Spleen (tissue), 11 donors: Measurements from ENCODE around the gene OGFOD3. TPM values are rescaled to one million over a fixed set of nuclear protein-coding genes. Genes with fewer than 3 reads are reported as not detected.

Experiments
- DNase-seq: peaks from one replicate; pipeline ENCODE4 v3.0.0-alpha.2; 2020
- H3K27ac ChIP-seq, 8 donors: fragments of 200-600 bp; sonication (generic) in 7 of 8; 1 replicate in 4 of 8; 2 replicates in 4 of 8; pipeline versions ENCODE4 v1.5.0 to v1.8.0; 2016 to 2021; ENCODE audit warnings: inconsistent platforms in 4 of 8, mild to moderate bottlenecking in 4 of 8, moderate library complexity in 1 of 8
- H3K27me3 ChIP-seq, 7 donors: fragments of 200-600 bp; sonication (generic) in 6 of 7; replicated peaks in 1 of 7; 1 replicate in 4 of 7; 2 replicates in 3 of 7; pipeline versions ENCODE4 v1.5.0 to v1.8.0; 2016 to 2021; ENCODE audit warnings: inconsistent platforms in 3 of 7, mild to moderate bottlenecking in 1 of 7
- H3K36me3 ChIP-seq, 6 donors: fragments of 200-600 bp; sonication (generic) in 5 of 6; 1 replicate in 4 of 6; 2 replicates in 2 of 6; pipeline versions ENCODE4 v1.5.0 to v1.8.0; 2016 to 2021; ENCODE audit warnings: inconsistent platforms in 2 of 6
- H3K4me1 ChIP-seq, 6 donors: fragments of 200-600 bp; sonication (generic) in 5 of 6; 1 replicate in 3 of 6; 2 replicates in 3 of 6; pipeline versions ENCODE4 v1.5.0 to v1.8.0; 2016 to 2021; ENCODE audit warnings: inconsistent platforms in 3 of 6
- H3K4me3 ChIP-seq, 8 donors: fragments of 200-600 bp; sonication (generic) in 7 of 8; 1 replicate in 4 of 8; 2 replicates in 4 of 8; pipeline versions ENCODE4 v1.5.0 to v1.8.0; 2016 to 2021; ENCODE audit warnings: inconsistent platforms in 4 of 8, mild to moderate bottlenecking in 4 of 8, moderate library complexity in 2 of 8
- H3K9me3 ChIP-seq, 8 donors: fragments of 200-600 bp; sonication (generic) in 7 of 8; 1 replicate in 4 of 8; 2 replicates in 4 of 8; pipeline versions ENCODE4 v1.5.0 to v1.8.0; 2016 to 2021; ENCODE audit warnings: inconsistent platforms in 4 of 8
- CTCF ChIP-seq, 11 experiments: fragments of 200-600 bp in 7 of 11; fragments of 450-650 bp in 4 of 11; sonication (generic) in 4 of 11; IDR thresholded peaks in 8 of 11; conservative IDR thresholded peaks in 3 of 11; 1 replicate in 7 of 11; 2 replicates in 4 of 11; pipeline versions ENCODE4 v1.4.0 to v1.8.0; 2016 to 2021; ENCODE audit warnings: antibody characterized with exemption in 11 of 11, inconsistent platforms in 4 of 11, mild to moderate bottlenecking in 1 of 11
- POLR2A ChIP-seq, 3 donors: fragments of 450-650 bp; IDR thresholded peaks; one replicate each; pipeline ENCODE4 v1.5.1; 2017; ENCODE audit warnings: antibody characterized with exemption in 3 of 3, mild to moderate bottlenecking in 1 of 3
- POLR2AphosphoS5 ChIP-seq, 3 donors: sonication (generic); formaldehyde crosslinking; IDR thresholded peaks; one replicate each; pipeline ENCODE4 v1.5.1; 2017; ENCODE audit warnings: antibody characterized with exemption in 3 of 3
- WGBS, 5 donors: extraction: QIAGEN DNeasy Blood & Tissue Kit in 3 of 5; methylation state at CpG; one replicate each; pipeline versions ENCODE4 v1.1.5 to v1.1.7; 2013 to 2018; 5-methylcytosine and 5-hydroxymethylcytosine counted together
- intact Hi-C: fragments of 100-400 bp; cut with DNase I; formaldehyde crosslinking; loops from one replicate; pipeline ENCODE4 v1.15.0; 2023; ENCODE audit warnings: low total_unique reads
- polyA plus RNA-seq, 3 donors: library from polyadenylated mRNA; stranded (reverse); fragments of 200-250 nt; gene quantifications; one replicate each; pipeline ENCODE4 v1.2.1, GENCODE V29; 2013
- total RNA-seq, 7 donors: library from RNA; depleted of rRNA in 3 of 7; stranded (reverse); fragments of >200 nt in 3 of 7; fragmentation: NEBNext Ultra II Directional in 4 of 7; extraction: Animal tissue kit (Norgen Biotek cat#: 25700) in 4 of 7; gene quantifications; one replicate each; pipeline versions ENCODE4 v1.1.0 to v1.2.1, GENCODE V29; 2016 to 2021
- donor health status: healthy with polysubstance abuse.
- donor health status: DM: no; HTN: no; CAD: no; lungs with moderate emphysema.
- donor health status: DM: no; HTN: no; CAD: no.
- donor health status: Bipolar disorder and iron deficiency.
- donor health status: healthy.
- donor health status: DM: no; HTN: no; CAD: no.
- donor health status: DM: yes; HTN: yes; CAD: no.

Gene OGFOD3
- total and polyA plus RNA-seq, 10 donors: 10.3 to 28.1 (median 21.8) TPM

- peaks cover 0 to 69% (median 58%) of the 10 kb centered on the region in 6 donors for H3K36me3 ChIP-seq
Measured at GRCh38 chr17:82445542-82445941, 27.2 kb upstream of the OGFOD3 start.

DNA sequence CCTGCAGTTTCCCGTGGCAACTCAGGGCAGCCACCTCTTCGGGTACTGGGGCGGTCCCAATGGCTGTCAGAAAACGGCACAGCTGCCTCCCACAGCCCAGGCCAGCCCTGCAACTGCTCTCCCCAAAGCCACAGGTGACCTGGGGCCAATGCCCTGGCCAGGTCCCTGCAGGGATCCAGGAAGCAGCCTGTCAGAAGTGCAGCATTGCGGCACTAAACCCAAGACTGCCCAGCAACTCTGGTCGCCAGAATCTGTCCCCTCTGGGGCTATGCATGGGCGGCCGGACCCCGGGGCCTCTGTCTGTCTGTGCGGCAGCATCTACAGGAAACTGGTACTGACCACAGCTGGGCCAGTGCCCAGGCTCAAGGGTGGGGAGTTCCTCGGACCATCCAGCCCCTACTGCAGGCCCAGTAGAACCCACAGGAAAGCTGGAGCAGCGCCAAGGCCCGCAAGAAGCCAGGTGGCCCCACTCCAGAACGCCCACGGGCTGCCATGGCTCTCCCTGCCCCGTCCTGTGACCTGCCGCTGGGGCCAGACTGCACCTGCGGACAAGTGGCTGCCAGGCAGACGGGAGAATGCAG, 26.6 kb upstream of the OGFOD3 start:
- intact Hi-C loops: no loop called here
- DNase-seq: peak; percentile 82
- H3K27ac ChIP-seq: peak overlapping the region; percentile 36 to 76 (median 62)

More at GRCh38 chr17:82445542-82445941, 27.2 kb upstream of the OGFOD3 start:
- WGBS, 5 donors: 63 to 91% (median 76%) methylated on average over 4 to 13 of the region's 13 CpGs
- intact Hi-C loops: no loop called here
- Histone ChIP-seq H3K4me1 (peaks cover 30 to 89% (median 74%) of the 10 kb centered on the region in 6 donors), H3K27ac (peak overlapping the region; percentile 36 to 76 (median 62)), H3K4me3 (no peak overlapping the region), H3K27me3 (no peaks in the 10 kb centered on the region), H3K9me3 (no peaks in the 10 kb centered on the region)
- no peak for TF ChIP-seq POLR2A (IDR thresholded peaks at IDR 0.05)
- TF ChIP-seq POLR2AphosphoS5 (IDR thresholded peaks at IDR 0.05): peak in 1 of 3 donors; percentile 11
- TF ChIP-seq CTCF (IDR thresholded peaks at IDR 0.05 in 8 of 11, conservative IDR thresholded peaks at IDR 0.05 in 3 of 11): no peak
- DNase-seq: no peak

GRCh38 chr17:82444284-82444893, 26.0 kb upstream of the OGFOD3 start:
- H3K27ac ChIP-seq: peak overlapping the region; percentile 36 to 76 (median 62)
- intact Hi-C loops: no loop called here
- WGBS, 5 donors: 75 to 94% (median 81%) methylated on average over 31 to 35 of the region's 35 CpGs
- no peaks in the 10 kb centered on the region for H3K27me3 ChIP-seq
- peak overlapping the region in 1 of 8 donors; percentile 24 for H3K4me3 ChIP-seq
- DNase-seq: no peak
- peaks cover 0 to 80% (median 61%) of the 10 kb centered on the region in 6 donors for H3K36me3 ChIP-seq
- no peaks in the 10 kb centered on the region for H3K9me3 ChIP-seq
- peaks cover 30 to 95% (median 85%) of the 10 kb centered on the region in 6 donors for H3K4me1 ChIP-seq
- no peak for TF ChIP-seq CTCF (IDR thresholded peaks at IDR 0.05 in 8 of 11, conservative IDR thresholded peaks at IDR 0.05 in 3 of 11)
- TF ChIP-seq POLR2AphosphoS5 (IDR thresholded peaks at IDR 0.05): peak; percentile 54 to 82 (median 62)
- TF ChIP-seq POLR2A (IDR thresholded peaks at IDR 0.05): no peak

More for the DNA sequence above, 26.6 kb upstream of the OGFOD3 start:
- no peaks in the 10 kb centered on the region for H3K27me3 ChIP-seq
- H3K4me3 ChIP-seq: peak overlapping the region in 1 of 8 donors; percentile 24
- peaks cover 30 to 93% (median 80%) of the 10 kb centered on the region in 6 donors for H3K4me1 ChIP-seq
- 42 to 65% (median 60%) methylated on average over 1 to 19 of the region's 19 CpGs for WGBS, 5 donors
- H3K36me3 ChIP-seq: peaks cover 0 to 74% (median 58%) of the 10 kb centered on the region in 6 donors
- no peaks in the 10 kb centered on the region for H3K9me3 ChIP-seq
- TF ChIP-seq POLR2AphosphoS5 (IDR thresholded peaks at IDR 0.05): peak in 2 of 3 donors; percentile 27 to 70
- no peak for TF ChIP-seq POLR2A (IDR thresholded peaks at IDR 0.05)
- TF ChIP-seq CTCF (IDR thresholded peaks at IDR 0.05 in 8 of 11, conservative IDR thresholded peaks at IDR 0.05 in 3 of 11): no peak
